Measurements from ENCODE around the gene COBLL1.

GRCh38 chr2:164811819-164812218 lies 29.8 kb downstream of the COBLL1 start:
- TF ChIP-seq CTCF (IDR thresholded peaks at IDR 0.05) (no peak), EP300 (IDR thresholded peaks at IDR 0.05) (no peak), POLR2A (IDR thresholded peaks at IDR 0.05) (no peak)
